ENCODE measurements around the gene SCIN. TPM values are rescaled to one million over a fixed set of nuclear protein-coding genes. Genes with fewer than 3 reads are reported as not detected.

SCIN gene
- total RNA-seq, 1 donor from 2014 or later: 14.3 TPM

DNA sequence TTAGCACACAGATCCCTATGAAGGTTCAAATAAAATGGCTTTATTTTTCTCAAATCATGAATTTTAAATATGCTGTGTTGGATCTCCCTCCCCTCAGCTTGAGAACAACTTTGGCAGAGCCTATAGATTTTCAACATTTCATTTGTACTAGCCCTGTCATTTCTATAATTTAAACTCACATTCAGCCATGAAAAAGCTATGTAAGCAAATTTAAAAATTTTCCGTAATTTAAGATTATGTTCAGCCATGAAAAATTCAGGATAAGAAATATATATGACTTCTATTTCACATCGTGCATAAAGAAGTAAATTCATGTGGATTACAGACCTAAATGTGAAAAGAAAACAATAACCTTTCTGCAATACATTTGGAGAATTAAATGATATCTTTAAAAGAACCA lies 36.5 kb upstream of the SCIN start:
- intact Hi-C loops (cut with DNase I): no loop called here
- ATAC-seq (no peak), DNase-seq (no peak)
- TF ChIP-seq, protein P1, sequence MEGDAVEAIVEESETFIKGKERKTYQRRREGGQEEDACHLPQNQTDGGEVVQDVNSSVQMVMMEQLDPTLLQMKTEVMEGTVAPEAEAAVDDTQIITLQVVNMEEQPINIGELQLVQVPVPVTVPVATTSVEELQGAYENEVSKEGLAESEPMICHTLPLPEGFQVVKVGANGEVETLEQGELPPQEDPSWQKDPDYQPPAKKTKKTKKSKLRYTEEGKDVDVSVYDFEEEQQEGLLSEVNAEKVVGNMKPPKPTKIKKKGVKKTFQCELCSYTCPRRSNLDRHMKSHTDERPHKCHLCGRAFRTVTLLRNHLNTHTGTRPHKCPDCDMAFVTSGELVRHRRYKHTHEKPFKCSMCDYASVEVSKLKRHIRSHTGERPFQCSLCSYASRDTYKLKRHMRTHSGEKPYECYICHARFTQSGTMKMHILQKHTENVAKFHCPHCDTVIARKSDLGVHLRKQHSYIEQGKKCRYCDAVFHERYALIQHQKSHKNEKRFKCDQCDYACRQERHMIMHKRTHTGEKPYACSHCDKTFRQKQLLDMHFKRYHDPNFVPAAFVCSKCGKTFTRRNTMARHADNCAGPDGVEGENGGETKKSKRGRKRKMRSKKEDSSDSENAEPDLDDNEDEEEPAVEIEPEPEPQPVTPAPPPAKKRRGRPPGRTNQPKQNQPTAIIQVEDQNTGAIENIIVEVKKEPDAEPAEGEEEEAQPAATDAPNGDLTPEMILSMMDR (IDR thresholded peaks at IDR 0.05): no peak
- Histone ChIP-seq H3K4me3 (no peak overlapping the region), H3K36me3 (no peaks in the 10 kb centered on the region), H3K27ac (no peak overlapping the region), H3K27me3 (no peaks in the 10 kb centered on the region), H3K9me3 (no peaks in the 10 kb centered on the region), H3K4me1 (no peaks in the 10 kb centered on the region)

DNA sequence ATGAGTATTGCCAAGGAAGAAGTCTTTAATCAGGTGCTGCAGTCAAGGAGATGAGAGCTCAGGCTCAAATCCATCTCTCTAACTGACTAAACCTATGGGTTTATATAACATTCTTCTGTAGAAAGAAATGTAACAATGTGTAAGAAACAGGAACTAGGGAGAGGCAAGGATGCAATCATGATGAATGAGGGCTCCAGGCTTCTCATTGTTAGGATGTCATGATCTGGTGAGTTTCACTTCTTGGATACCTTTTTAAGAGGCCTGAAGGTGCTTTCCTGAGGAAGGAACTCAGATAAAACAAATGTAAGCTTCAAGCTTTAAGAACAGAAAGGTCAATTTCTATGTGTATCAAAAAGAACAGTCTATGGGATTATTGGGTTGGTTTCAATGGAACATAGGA lies 30.8 kb upstream of the SCIN start:
- no peak for ATAC-seq
- TF ChIP-seq, protein P1 (IDR thresholded peaks at IDR 0.05): no peak
- intact Hi-C loops (cut with DNase I): no loop called here
- Histone ChIP-seq H3K27ac (no peak overlapping the region), H3K27me3 (no peaks in the 10 kb centered on the region), H3K4me1 (no peaks in the 10 kb centered on the region), H3K36me3 (no peaks in the 10 kb centered on the region), H3K9me3 (no peaks in the 10 kb centered on the region), H3K4me3 (no peak overlapping the region)
- no peak for DNase-seq

- intact Hi-C loops (cut with DNase I): no loop called here
- Histone ChIP-seq H3K27ac (no peak overlapping the region), H3K4me1 (no peaks in the 10 kb centered on the region), H3K4me3 (no peak overlapping the region), H3K27me3 (no peaks in the 10 kb centered on the region), H3K36me3 (no peaks in the 10 kb centered on the region), H3K9me3 (no peaks in the 10 kb centered on the region)
- TF ChIP-seq, protein P1 (IDR thresholded peaks at IDR 0.05): no peak
- no peak for ATAC-seq
- DNase-seq: no peak
Observed at GRCh38 chr7:12540850-12541249, 29.7 kb upstream of the SCIN start.

DNA sequence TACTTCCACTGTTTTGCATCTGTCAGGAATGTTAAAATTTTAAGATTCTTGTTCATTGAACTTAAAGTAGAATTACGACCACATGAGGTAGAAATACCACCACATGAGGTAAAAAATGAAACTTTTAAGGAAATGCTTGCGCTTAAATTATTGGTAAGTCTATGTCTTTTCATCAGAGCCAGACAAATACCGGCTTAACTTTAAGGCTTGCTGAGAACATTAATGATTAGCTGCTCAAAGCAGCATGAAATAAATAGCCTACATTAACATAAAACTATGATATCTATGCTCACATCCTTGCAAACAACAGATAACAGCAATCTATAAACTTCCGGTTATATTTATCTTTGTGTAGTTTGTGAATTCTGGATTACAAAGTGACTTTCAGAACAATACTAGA lies 26.9 kb upstream of the SCIN start:
- DNase-seq (no peak), ATAC-seq (no peak)
- no peaks in the 10 kb centered on the region for H3K4me1 ChIP-seq
- H3K4me3 ChIP-seq: no peak overlapping the region
- TF ChIP-seq, protein P1 (IDR thresholded peaks at IDR 0.05): no peak
- no peak overlapping the region for H3K27ac ChIP-seq
- no peaks in the 10 kb centered on the region for H3K27me3 ChIP-seq
- no peaks in the 10 kb centered on the region for H3K9me3 ChIP-seq
- intact Hi-C loops (cut with DNase I): no loop called here
- H3K36me3 ChIP-seq: no peaks in the 10 kb centered on the region

DNA sequence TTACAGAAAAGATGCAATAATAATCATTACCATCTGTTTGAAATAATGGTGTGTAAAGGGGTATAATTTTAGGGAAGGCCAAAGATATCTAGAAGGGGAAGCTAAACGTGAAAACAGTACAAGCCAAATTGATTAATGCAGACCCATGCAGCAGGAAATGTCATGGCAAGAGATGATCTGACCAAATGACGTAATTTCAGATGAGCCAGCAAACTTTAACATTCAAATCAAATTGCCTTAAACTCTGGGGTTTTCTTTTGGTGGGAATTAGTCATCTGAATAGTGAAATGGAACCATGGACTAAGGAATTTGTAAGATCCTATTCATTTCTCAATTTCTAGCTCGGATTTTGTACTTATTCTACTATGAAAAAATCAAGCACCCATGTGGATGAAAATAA lies 21.4 kb upstream of the SCIN start:
- Histone ChIP-seq H3K4me1 (no peaks in the 10 kb centered on the region), H3K27ac (no peak overlapping the region), H3K27me3 (no peaks in the 10 kb centered on the region), H3K9me3 (no peaks in the 10 kb centered on the region), H3K4me3 (no peak overlapping the region), H3K36me3 (no peaks in the 10 kb centered on the region)
- DNase-seq (no peak), ATAC-seq (no peak)
- TF ChIP-seq, protein P1 (IDR thresholded peaks at IDR 0.05): no peak
- intact Hi-C loops (cut with DNase I): no loop called here

DNA sequence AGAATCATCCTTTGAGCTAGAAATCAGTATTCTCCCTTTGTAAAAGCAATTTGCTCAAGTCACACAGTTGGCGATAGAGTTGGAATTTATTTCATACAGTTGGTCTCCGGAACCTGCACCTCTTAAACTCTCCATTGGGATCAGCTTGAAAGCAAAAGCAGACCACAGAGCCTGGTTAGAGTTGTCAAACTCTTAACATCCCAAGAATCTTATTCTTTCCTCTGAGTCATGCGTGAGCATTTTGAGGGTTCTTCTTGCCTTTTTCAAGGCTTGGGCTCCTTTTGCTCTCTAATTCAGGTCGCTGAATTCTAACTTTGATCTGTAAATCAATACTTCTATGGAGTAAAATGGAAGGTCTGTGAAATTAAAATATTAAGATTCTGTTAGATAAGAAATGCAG lies 19.6 kb upstream of the SCIN start:
- TF ChIP-seq, protein P1 (IDR thresholded peaks at IDR 0.05): no peak
- no peak for DNase-seq
- Histone ChIP-seq H3K4me1 (no peaks in the 10 kb centered on the region), H3K4me3 (no peak overlapping the region), H3K27ac (no peak overlapping the region), H3K36me3 (no peaks in the 10 kb centered on the region), H3K9me3 (no peaks in the 10 kb centered on the region), H3K27me3 (no peaks in the 10 kb centered on the region)
- ATAC-seq: no peak
- intact Hi-C loops (cut with DNase I): no loop called here

Measured in upper lobe of right lung (tissue), 1 donor.